Epithelial cell of proximal tubule (primary cell): Measurements from ENCODE around the gene PPP3CA. TPM values are rescaled to one million over a fixed set of nuclear protein-coding genes. Genes with fewer than 3 reads are reported as not detected.
A peak's percentile ranks its signal among the peaks of the same experiment; 100 is the strongest.

Source experiments
- DNase-seq: peaks from one replicate; pipeline ENCODE4 v3.0.0-alpha.2; 2011; ENCODE audit warnings: low read depth
- H3K4me3 ChIP-seq: 2 replicates; pipeline ENCODE4 v1.5.1; 2011; ENCODE audit warnings: low read depth, mild to moderate bottlenecking, low read length
- total RNA-seq: library from RNA; depleted of rRNA; stranded (reverse); fragments of >200 nt; gene quantifications from 2 replicates; pipeline ENCODE4 v1.2.3, GENCODE V29; 2015
- TF ChIP-seq, protein P1 (sequence below): conservative IDR thresholded peaks from 2 replicates; pipeline ENCODE4 v1.5.1; 2012; ENCODE audit warnings: low read depth, mild to moderate bottlenecking, low read length

Gene PPP3CA
- total RNA-seq, 1 donor from 2014 or later, result 16.5 TPM

DNA sequence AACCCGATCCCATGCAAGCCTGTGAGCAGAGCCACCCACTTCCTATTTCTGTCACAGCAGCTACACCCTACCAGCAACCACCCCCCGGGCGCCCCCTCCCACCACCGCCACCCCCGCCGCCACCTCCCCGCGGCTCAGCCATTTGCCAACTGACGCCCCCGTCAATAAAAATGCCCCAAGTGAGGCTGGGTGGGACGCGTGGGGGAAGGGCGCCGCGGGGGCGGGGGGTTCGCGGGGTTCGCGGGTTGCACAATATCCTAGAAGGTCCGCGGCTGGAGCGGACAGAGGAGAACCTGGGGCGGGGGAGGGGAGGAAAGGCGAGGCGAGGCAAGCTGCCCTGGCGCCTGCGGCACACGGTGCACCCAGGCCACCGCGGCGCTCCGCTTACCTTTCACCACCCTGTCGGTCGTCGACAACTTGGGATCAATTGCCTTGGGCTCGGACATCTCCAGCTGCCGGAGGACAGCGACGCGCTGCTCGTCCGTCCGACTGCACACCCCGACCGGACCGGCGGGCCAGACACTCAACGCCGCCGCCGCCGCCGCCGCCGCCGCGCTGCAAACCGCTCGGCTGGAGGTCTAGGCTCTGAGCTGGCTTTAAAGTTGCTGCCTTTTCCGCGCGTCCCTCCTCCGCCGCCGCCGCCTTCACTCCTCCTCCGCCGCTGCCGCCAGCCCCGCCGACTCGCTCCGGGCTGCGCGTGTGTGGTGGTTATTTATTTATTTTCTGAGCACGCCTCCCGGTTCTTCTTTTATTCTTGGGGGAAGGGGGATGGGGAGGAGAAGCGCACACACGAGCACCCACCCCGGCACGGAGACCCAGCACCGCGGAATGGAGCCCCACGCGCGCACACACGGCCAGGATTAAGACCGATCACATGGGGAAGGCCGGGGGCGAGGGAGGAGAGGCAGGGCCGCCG, 717 bp downstream of the PPP3CA start:
- no peak for DNase-seq
- TF ChIP-seq, protein P1, sequence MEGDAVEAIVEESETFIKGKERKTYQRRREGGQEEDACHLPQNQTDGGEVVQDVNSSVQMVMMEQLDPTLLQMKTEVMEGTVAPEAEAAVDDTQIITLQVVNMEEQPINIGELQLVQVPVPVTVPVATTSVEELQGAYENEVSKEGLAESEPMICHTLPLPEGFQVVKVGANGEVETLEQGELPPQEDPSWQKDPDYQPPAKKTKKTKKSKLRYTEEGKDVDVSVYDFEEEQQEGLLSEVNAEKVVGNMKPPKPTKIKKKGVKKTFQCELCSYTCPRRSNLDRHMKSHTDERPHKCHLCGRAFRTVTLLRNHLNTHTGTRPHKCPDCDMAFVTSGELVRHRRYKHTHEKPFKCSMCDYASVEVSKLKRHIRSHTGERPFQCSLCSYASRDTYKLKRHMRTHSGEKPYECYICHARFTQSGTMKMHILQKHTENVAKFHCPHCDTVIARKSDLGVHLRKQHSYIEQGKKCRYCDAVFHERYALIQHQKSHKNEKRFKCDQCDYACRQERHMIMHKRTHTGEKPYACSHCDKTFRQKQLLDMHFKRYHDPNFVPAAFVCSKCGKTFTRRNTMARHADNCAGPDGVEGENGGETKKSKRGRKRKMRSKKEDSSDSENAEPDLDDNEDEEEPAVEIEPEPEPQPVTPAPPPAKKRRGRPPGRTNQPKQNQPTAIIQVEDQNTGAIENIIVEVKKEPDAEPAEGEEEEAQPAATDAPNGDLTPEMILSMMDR, result no peak
- H3K4me3 ChIP-seq, result peak overlapping the region; percentile 89

GRCh38 chr4:101345596-101346350, 1.6 kb downstream of the PPP3CA start:
- DNase-seq, result no peak
- H3K4me3 ChIP-seq, result peak overlapping the region; percentile 89
- TF ChIP-seq, protein P1, result no peak

GRCh38 chr4:101345271-101345595, 2.1 kb downstream of the PPP3CA start:
- TF ChIP-seq, protein P1, result no peak
- H3K4me3 ChIP-seq, result peak overlapping the region; percentile 89
- DNase-seq, result no peak

DNA sequence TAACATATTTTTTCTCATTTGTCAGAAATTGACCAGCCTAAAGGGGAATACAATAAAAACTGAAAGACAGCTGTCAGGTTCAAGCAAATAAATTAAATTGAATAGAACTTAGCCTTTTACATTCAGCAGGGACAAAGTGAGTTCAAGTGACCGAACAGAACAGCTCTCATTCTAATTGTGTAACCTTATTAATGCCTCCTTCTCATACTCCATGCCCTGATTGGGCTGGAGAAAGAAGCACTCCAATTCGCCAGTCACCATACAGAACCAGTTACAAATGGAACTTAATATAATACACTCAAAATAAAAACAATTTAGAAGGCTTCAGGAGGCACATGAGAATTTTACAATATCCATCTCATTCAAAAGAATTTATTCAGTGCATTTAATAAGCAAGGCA, 8.0 kb downstream of the PPP3CA start:
- TF ChIP-seq, protein P1, result no peak
- no peak for DNase-seq

GRCh38 chr4:101337688-101338087, 9.6 kb downstream of the PPP3CA start:
- no peak overlapping the region for H3K4me3 ChIP-seq
- no peak for DNase-seq
- TF ChIP-seq, protein P1, result no peak

More for the DNA sequence above, 8.0 kb downstream of the PPP3CA start:
- no peak overlapping the region for H3K4me3 ChIP-seq

GRCh38 chr4:101334963-101335572, 12.3 kb downstream of the PPP3CA start:
- H3K4me3 ChIP-seq, result no peak overlapping the region
- TF ChIP-seq, protein P1, result no peak
- no peak for DNase-seq
